Fibroblast of lung (primary cell): ENCODE measurements around the gene LRRC57. TPM values are rescaled to one million over a fixed set of nuclear protein-coding genes. Genes with fewer than 3 reads are reported as not detected.

Experiments used
- DNase-seq, 2 donors: peaks; one replicate each; pipeline versions ENCODE4 v3.0.0 to v3.0.0-alpha.2; 2010; ENCODE audit warnings: low read depth in 2 of 2
- H2AFZ ChIP-seq: 2 replicates; pipeline ENCODE4 v1.5.1; 2012; ENCODE audit warnings: low read length, control low read depth, inconsistent platforms
- H3K27ac ChIP-seq: 2 replicates; pipeline ENCODE4 v1.5.1; 2011; ENCODE audit warnings: low read length, control low read depth; ENCODE audit not compliant: insufficient read depth
- H3K27me3 ChIP-seq: 2 replicates; pipeline ENCODE4 v1.5.1; 2011; ENCODE audit warnings: mild to moderate bottlenecking, low read length; ENCODE audit not compliant: control insufficient read depth, insufficient read depth
- H3K36me3 ChIP-seq: 2 replicates; pipeline ENCODE4 v1.5.1; 2011; ENCODE audit warnings: low read length; ENCODE audit not compliant: control insufficient read depth, insufficient read depth
- H3K4me1 ChIP-seq: 2 replicates; pipeline ENCODE4 v1.5.1; 2011; ENCODE audit warnings: low read length; ENCODE audit not compliant: control insufficient read depth, insufficient read depth; ENCODE audit errors: extremely low read depth
- H3K4me2 ChIP-seq: 2 replicates; pipeline ENCODE4 v1.5.1; 2011; ENCODE audit warnings: low read length, control low read depth; ENCODE audit not compliant: insufficient read depth; ENCODE audit errors: extremely low read depth
- H3K4me3 ChIP-seq, 4 experiments: fragments of 200-600 bp in 1 of 4; sonication (generic) in 1 of 4; replicated peaks in 1 of 4; 2 replicates each; pipeline ENCODE4 v1.5.1; 2011 to 2016; ENCODE audit warnings: low read length in 4 of 4, low read depth in 3 of 4, mild to moderate bottlenecking in 3 of 4, control low read depth in 2 of 4, inconsistent platforms in 1 of 4, mixed read lengths in 1 of 4; ENCODE audit not compliant: insufficient read depth in 1 of 4; ENCODE audit errors: control extremely low read depth in 1 of 4
- H3K79me2 ChIP-seq: 2 replicates; pipeline ENCODE4 v1.5.1; 2012; ENCODE audit warnings: mild to moderate bottlenecking, low read length, inconsistent platforms; ENCODE audit not compliant: control insufficient read depth, insufficient read depth
- H3K9ac ChIP-seq: 2 replicates; pipeline ENCODE4 v1.5.1; 2011; ENCODE audit warnings: mild to moderate bottlenecking, low read length, control low read depth; ENCODE audit not compliant: insufficient read depth
- H3K9me3 ChIP-seq: 2 replicates; pipeline ENCODE4 v1.5.1; 2012; ENCODE audit warnings: low read depth, low read length; ENCODE audit not compliant: control insufficient read depth, insufficient read depth
- H4K20me1 ChIP-seq: 2 replicates; pipeline ENCODE4 v1.5.1; 2011; ENCODE audit warnings: low read length; ENCODE audit not compliant: control insufficient read depth, insufficient read depth; ENCODE audit errors: extremely low read depth
- EZH2 ChIP-seq: IDR thresholded peaks from 2 replicates; pipeline ENCODE4 v1.5.1; 2012; ENCODE audit warnings: low read length, control low read depth, mild to moderate bottlenecking; ENCODE audit errors: missing control alignments
- polyA plus RNA-seq, 2 donors: library from polyadenylated mRNA; depleted of rRNA in 1 of 2; stranded (reverse) in 1 of 2; unstranded in 1 of 2; fragments of >200 nt; gene quantifications; 2 replicates each; pipeline ENCODE4 v1.2.1, GENCODE V29; 2011 to 2012; ENCODE audit warnings: missing spikeins in 1 of 2
- total RNA-seq: library from RNA; depleted of rRNA; stranded (reverse); fragments of >200 nt; gene quantifications from 2 replicates; pipeline ENCODE4 v1.2.1, GENCODE V29; 2014
- TF ChIP-seq, protein P1 (sequence below), 2 donors: IDR thresholded peaks in 1 of 2; conservative IDR thresholded peaks in 1 of 2; 1 replicate in 1 of 2; 2 replicates in 1 of 2; pipeline ENCODE4 v1.5.1; 2011 to 2012; ENCODE audit warnings: low read length in 2 of 2, control low read depth in 1 of 2, inconsistent platforms in 1 of 2, low read depth in 1 of 2, mild to moderate bottlenecking in 1 of 2

LRRC57 gene
- total and polyA plus RNA-seq, 2 donors (not counting 1 experiment from before 2014, with no cell fraction given): 13.9 to 19.3 TPM

DNA sequence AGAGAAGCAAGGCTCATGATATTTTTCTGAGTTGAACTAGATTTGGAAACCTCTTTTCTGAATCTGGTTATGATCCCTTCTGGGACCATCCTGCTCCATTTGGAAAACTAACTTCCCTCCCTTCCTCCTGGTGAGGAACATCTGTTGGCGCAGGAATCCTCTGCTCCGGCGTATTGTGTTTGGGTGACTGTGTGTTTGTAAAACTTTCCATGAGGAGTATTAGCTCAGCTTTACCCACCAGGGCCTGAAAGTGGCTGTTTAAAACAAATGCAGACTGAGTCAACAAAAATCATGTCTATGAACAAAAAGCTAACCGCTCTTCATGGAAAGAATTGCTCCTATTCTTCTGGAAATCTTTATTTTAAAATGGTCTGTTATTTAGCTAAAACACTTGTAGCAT is 44.5 kb upstream of the LRRC57 start:
- no peak overlapping the region for H3K9ac ChIP-seq
- peaks cover 2% of the 10 kb centered on the region for H3K4me1 ChIP-seq
- no peaks in the 10 kb centered on the region for H4K20me1 ChIP-seq
- H3K27ac ChIP-seq: no peak overlapping the region
- H3K4me2 ChIP-seq: peak overlapping the region; percentile 23
- DNase-seq: no peak
- H3K9me3 ChIP-seq: no peaks in the 10 kb centered on the region
- no peaks in the 10 kb centered on the region for H3K36me3 ChIP-seq
- no peak overlapping the region for H2AFZ ChIP-seq
- H3K4me3 ChIP-seq: peak overlapping the region in 1 of 4 experiments; percentile 1
- TF ChIP-seq EZH2: no peak
- TF ChIP-seq, protein P1, sequence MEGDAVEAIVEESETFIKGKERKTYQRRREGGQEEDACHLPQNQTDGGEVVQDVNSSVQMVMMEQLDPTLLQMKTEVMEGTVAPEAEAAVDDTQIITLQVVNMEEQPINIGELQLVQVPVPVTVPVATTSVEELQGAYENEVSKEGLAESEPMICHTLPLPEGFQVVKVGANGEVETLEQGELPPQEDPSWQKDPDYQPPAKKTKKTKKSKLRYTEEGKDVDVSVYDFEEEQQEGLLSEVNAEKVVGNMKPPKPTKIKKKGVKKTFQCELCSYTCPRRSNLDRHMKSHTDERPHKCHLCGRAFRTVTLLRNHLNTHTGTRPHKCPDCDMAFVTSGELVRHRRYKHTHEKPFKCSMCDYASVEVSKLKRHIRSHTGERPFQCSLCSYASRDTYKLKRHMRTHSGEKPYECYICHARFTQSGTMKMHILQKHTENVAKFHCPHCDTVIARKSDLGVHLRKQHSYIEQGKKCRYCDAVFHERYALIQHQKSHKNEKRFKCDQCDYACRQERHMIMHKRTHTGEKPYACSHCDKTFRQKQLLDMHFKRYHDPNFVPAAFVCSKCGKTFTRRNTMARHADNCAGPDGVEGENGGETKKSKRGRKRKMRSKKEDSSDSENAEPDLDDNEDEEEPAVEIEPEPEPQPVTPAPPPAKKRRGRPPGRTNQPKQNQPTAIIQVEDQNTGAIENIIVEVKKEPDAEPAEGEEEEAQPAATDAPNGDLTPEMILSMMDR (conservative IDR thresholded peaks at IDR 0.05 in 1 of 2, IDR thresholded peaks at IDR 0.05 in 1 of 2; ENCODE audit: low read depth in 1 of 2, low read length in 2 of 2): no peak
- no peaks in the 10 kb centered on the region for H3K79me2 ChIP-seq
- no peaks in the 10 kb centered on the region for H3K27me3 ChIP-seq

DNA sequence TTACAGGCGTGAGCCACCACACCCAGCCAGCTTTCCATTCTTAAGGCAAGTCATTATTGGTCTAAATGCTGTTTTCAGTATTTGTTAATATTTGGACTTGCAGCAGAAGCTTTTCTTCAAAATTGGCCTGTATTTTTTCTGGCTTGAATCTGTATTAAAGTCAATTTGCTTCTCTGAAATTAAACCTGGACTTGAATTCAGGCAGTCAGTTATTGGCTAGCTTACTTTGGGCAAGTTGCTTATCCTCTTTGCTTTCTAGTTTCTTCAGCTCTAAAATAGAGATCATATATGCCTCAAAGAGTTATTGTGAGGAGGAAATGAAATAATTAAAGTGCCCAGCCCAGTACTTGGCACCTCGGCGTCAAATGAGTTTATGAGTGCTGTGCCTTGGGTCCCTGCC is 44.1 kb upstream of the LRRC57 start:
- H3K27ac ChIP-seq: no peak overlapping the region
- H2AFZ ChIP-seq: no peak overlapping the region
- H3K4me1 ChIP-seq: peaks cover 2% of the 10 kb centered on the region
- H3K36me3 ChIP-seq: no peaks in the 10 kb centered on the region
- H3K4me2 ChIP-seq: no peak overlapping the region
- DNase-seq: no peak
- no peaks in the 10 kb centered on the region for H3K9me3 ChIP-seq
- no peaks in the 10 kb centered on the region for H4K20me1 ChIP-seq
- no peak for TF ChIP-seq EZH2
- TF ChIP-seq, protein P1 (conservative IDR thresholded peaks at IDR 0.05 in 1 of 2, IDR thresholded peaks at IDR 0.05 in 1 of 2; ENCODE audit: low read depth in 1 of 2, low read length in 2 of 2): no peak
- no peak overlapping the region for H3K4me3 ChIP-seq
- no peaks in the 10 kb centered on the region for H3K27me3 ChIP-seq
- H3K9ac ChIP-seq: no peak overlapping the region
- no peaks in the 10 kb centered on the region for H3K79me2 ChIP-seq

DNA sequence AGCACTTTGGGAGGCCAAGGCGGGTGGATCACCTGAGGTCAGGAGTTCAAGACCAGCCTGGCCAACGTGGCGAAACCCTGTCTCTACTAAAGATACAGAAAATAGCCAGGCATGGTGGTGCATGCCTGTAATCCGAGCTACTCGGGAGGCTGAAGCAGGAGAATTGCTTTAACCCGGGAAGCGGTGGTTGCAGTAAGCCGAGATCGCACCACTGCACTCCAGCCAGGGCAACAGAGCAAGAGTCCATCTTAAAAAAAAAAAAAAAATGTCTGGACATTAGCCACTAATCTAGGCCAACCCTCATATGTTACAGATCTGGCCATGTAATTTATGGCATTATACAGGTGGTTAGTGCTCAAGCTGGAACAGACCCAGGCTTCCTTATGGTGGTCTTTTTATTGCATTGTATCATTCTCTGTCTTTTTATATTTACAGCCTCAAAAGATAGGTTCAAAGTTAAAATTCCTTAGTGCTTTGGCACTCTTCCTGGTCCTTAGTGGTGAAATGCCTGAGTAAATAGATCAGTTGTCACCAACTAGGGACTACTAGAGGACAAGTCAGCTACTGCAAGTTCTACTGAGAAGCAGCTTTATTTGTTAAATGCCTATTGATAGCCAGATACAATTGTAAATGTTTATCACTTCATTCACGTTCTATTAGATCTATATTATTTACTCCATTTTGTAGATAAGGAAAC is 42.8 kb upstream of the LRRC57 start:
- H3K27me3 ChIP-seq: no peaks in the 10 kb centered on the region
- H2AFZ ChIP-seq: no peak overlapping the region
- no peaks in the 10 kb centered on the region for H3K36me3 ChIP-seq
- no peak overlapping the region for H3K27ac ChIP-seq
- H3K79me2 ChIP-seq: no peaks in the 10 kb centered on the region
- no peak overlapping the region for H3K9ac ChIP-seq
- H3K4me3 ChIP-seq: no peak overlapping the region
- H3K4me2 ChIP-seq: no peak overlapping the region
- peaks cover 2% of the 10 kb centered on the region for H3K4me1 ChIP-seq
- no peaks in the 10 kb centered on the region for H3K9me3 ChIP-seq
- H4K20me1 ChIP-seq: no peaks in the 10 kb centered on the region
- TF ChIP-seq, protein P1 (conservative IDR thresholded peaks at IDR 0.05 in 1 of 2, IDR thresholded peaks at IDR 0.05 in 1 of 2; ENCODE audit: low read depth in 1 of 2, low read length in 2 of 2): peak; percentile 22 to 41
- no peak for TF ChIP-seq EZH2
- DNase-seq: peak; percentile 51 to 67
